Lower leg skin (tissue), 3 donors: ENCODE results near the gene ABCC1.

Source experiments
- CTCF ChIP-seq, 3 donors: fragments of 450-650 bp; IDR thresholded peaks; one replicate each; pipeline ENCODE4 v1.5.1; 2016; ENCODE audit warnings: antibody characterized with exemption in 3 of 3, mild to moderate bottlenecking in 3 of 3, moderate library complexity in 2 of 3
- POLR2A ChIP-seq, 2 donors: fragments of 450-650 bp; IDR thresholded peaks; one replicate each; pipeline ENCODE4 v1.6.1; 2016 to 2017; ENCODE audit warnings: antibody characterized with exemption in 2 of 2, mild to moderate bottlenecking in 1 of 2, moderate library complexity in 1 of 2

- no peak for TF ChIP-seq POLR2A (IDR thresholded peaks at IDR 0.05)
- TF ChIP-seq CTCF (IDR thresholded peaks at IDR 0.05), result peak in 1 of 3 donors; percentile 100
Measured at GRCh38 chr16:15996432-15997109, 47.2 kb downstream of the ABCC1 start.
